H1 (cell line): ENCODE measurements around the gene PDZD2. TPM values are rescaled to one million over a fixed set of nuclear protein-coding genes. Genes with fewer than 3 reads are reported as not detected.

Experiments
- CTCF ChIA-PET: fragments of 300-600 bp; sonication (Branson Sonifier 250); formaldehyde crosslinking; loops from one replicate; lab custom pipeline; 2021; ENCODE audit not compliant: partially characterized antibody; lab: Charles Lee
- POLR2A ChIA-PET: fragments of 300-600 bp; sonication (Branson Sonifier 250); formaldehyde crosslinking; loops from one replicate; lab custom pipeline; 2021; ENCODE audit warnings: inconsistent platforms; ENCODE audit not compliant: partially characterized antibody; lab: Charles Lee
- DNase-seq, 2 experiments: peaks; one replicate each; pipeline versions ENCODE4 v3.0.0 to v3.0.0-alpha.2; 2010 to 2022; ENCODE audit warnings: low spot score in 2 of 2, low read depth in 1 of 2, mixed read lengths in 1 of 2
- FAIRE-seq: peaks from 2 replicates; lab custom pipeline; 2011; peaks lifted over from hg19 to GRCh38; lab: Jason Lieb, UNC
- H2AFZ ChIP-seq: 2 replicates; pipeline ENCODE4 v1.8.1; 2012; ENCODE audit warnings: low read length, inconsistent platforms
- H2AK5ac ChIP-seq: 2 replicates; pipeline ENCODE4 v1.6.1; 2013; ENCODE audit warnings: low read depth, low read length
- H2BK120ac ChIP-seq: replicated peaks from 2 replicates; pipeline ENCODE3; 2013; ENCODE audit warnings: low read depth, low read length, inconsistent platforms
- H2BK12ac ChIP-seq: 2 replicates; pipeline ENCODE4 v1.6.1; 2013; ENCODE audit warnings: low read depth, low read length
- H2BK15ac ChIP-seq: 2 replicates; pipeline ENCODE4 v1.6.1; 2013; ENCODE audit warnings: low read length
- H2BK20ac ChIP-seq: 2 replicates; pipeline ENCODE4 v1.6.1; 2013; ENCODE audit warnings: low read length
- H2BK5ac ChIP-seq: 2 replicates; pipeline ENCODE4 v1.6.1; 2013; ENCODE audit warnings: low read depth, low read length
- H3K14ac ChIP-seq: 2 replicates; pipeline ENCODE4 v1.6.1; 2013; ENCODE audit warnings: inconsistent platforms; ENCODE audit not compliant: insufficient read length
- H3K18ac ChIP-seq: 2 replicates; pipeline ENCODE4 v1.6.1; 2013; ENCODE audit warnings: low read length; ENCODE audit errors: extremely low read depth
- H3K23ac ChIP-seq: 2 replicates; pipeline ENCODE4 v1.6.1; 2013; ENCODE audit warnings: inconsistent platforms; ENCODE audit not compliant: insufficient read length
- H3K23me2 ChIP-seq: 2 replicates; pipeline ENCODE4 v1.6.1; 2013; ENCODE audit warnings: low read depth, low read length
- H3K27ac ChIP-seq: 2 replicates; pipeline ENCODE4 v1.6.1; 2011; ENCODE audit warnings: low read depth, low read length, inconsistent platforms
- H3K27me3 ChIP-seq, 4 experiments: replicated peaks in 1 of 4; 1 replicate in 1 of 4; 2 replicates in 3 of 4; pipeline versions ENCODE4 v1.6.1 to v1.8.1; 2011 to 2013; ENCODE audit warnings: low read length in 3 of 4, mild to moderate bottlenecking in 3 of 4, inconsistent platforms in 2 of 4, mixed read lengths in 2 of 4, moderate library complexity in 1 of 4; ENCODE audit not compliant: control insufficient read depth in 3 of 4, insufficient read depth in 3 of 4; ENCODE audit errors: extremely low read depth in 1 of 4
- H3K36me3 ChIP-seq, 4 experiments: 2 replicates each; pipeline versions ENCODE4 v1.6.1 to v1.8.1; 2011 to 2013; ENCODE audit warnings: mild to moderate bottlenecking in 4 of 4, low read length in 3 of 4, moderate library complexity in 2 of 4, control low read depth in 1 of 4, inconsistent platforms in 1 of 4; ENCODE audit not compliant: insufficient read depth in 4 of 4, control insufficient read depth in 2 of 4
- H3K4ac ChIP-seq: replicated peaks from 2 replicates; pipeline ENCODE3; 2013; ENCODE audit warnings: low read length, low read depth, mixed read lengths, inconsistent platforms; ENCODE audit not compliant: insufficient read length
- H3K4me1 ChIP-seq, 4 experiments: replicated peaks in 1 of 4; 1 replicate in 1 of 4; 2 replicates in 3 of 4; pipeline versions ENCODE4 v1.6.1 to v1.8.1; 2011 to 2013; ENCODE audit warnings: low read length in 3 of 4, inconsistent platforms in 2 of 4, mixed read lengths in 1 of 4; ENCODE audit not compliant: insufficient read depth in 4 of 4, control insufficient read depth in 3 of 4
- H3K4me2 ChIP-seq, 2 experiments: 2 replicates each; pipeline versions ENCODE4 v1.6.1 to v1.8.1; 2011 to 2013; ENCODE audit warnings: low read depth in 2 of 2, low read length in 2 of 2, control low read depth in 1 of 2, inconsistent platforms in 1 of 2, mild to moderate bottlenecking in 1 of 2; ENCODE audit not compliant: insufficient read depth in 1 of 2
- H3K4me3 ChIP-seq, 4 experiments: fragments of 200-600, 300-600 bp in 1 of 4; sonication (generic), shearing (Covaris generic), sonication (Bioruptor Twin) in 1 of 4; 2 replicates each; pipeline versions ENCODE4 v1.5.1 to v1.8.1; 2011 to 2016; ENCODE audit warnings: low read length in 4 of 4, low read depth in 3 of 4, control low read depth in 2 of 4, inconsistent platforms in 2 of 4, mild to moderate bottlenecking in 2 of 4, mixed read lengths in 1 of 4, moderate library complexity in 1 of 4; ENCODE audit not compliant: insufficient read depth in 2 of 4; ENCODE audit errors: extremely low read depth in 1 of 4
- H3K56ac ChIP-seq: replicated peaks from 2 replicates; pipeline ENCODE3; 2013; ENCODE audit warnings: low read depth, mild to moderate bottlenecking, mixed read lengths, low read length, inconsistent platforms; ENCODE audit not compliant: insufficient read length
- H3K79me1 ChIP-seq: 2 replicates; pipeline ENCODE4 v1.6.1; 2013; ENCODE audit warnings: low read depth, low read length, control low read depth
- H3K79me2 ChIP-seq, 2 experiments: 2 replicates each; pipeline versions ENCODE4 v1.6.1 to v1.8.1; 2012 to 2013; ENCODE audit warnings: low read length in 2 of 2, mild to moderate bottlenecking in 2 of 2, inconsistent platforms in 1 of 2; ENCODE audit not compliant: insufficient read depth in 2 of 2, control insufficient read depth in 1 of 2
- H3K9ac ChIP-seq, 4 experiments: replicated peaks in 1 of 4; 1 replicate in 1 of 4; 2 replicates in 3 of 4; pipeline versions ENCODE4 v1.6.1 to v1.8.1; 2011 to 2013; ENCODE audit warnings: low read depth in 3 of 4, low read length in 3 of 4, control low read depth in 2 of 4, mild to moderate bottlenecking in 2 of 4, moderate library complexity in 2 of 4, inconsistent platforms in 1 of 4; ENCODE audit errors: extremely low read depth in 1 of 4
- H3K9me3 ChIP-seq, 2 experiments: 2 replicates each; pipeline versions ENCODE4 v1.6.1 to v1.8.1; 2012 to 2013; ENCODE audit warnings: mild to moderate bottlenecking in 2 of 2, moderate library complexity in 2 of 2, control low read depth in 1 of 2, inconsistent platforms in 1 of 2, low read depth in 1 of 2, low read length in 1 of 2, mixed read lengths in 1 of 2; ENCODE audit not compliant: insufficient read depth in 2 of 2
- H4K20me1 ChIP-seq, 2 experiments: replicated peaks in 1 of 2; 2 replicates each; pipeline versions ENCODE3 to v1.8.1; 2011 to 2013; ENCODE audit warnings: inconsistent platforms in 2 of 2, low read length in 2 of 2, mild to moderate bottlenecking in 1 of 2; ENCODE audit not compliant: insufficient read depth in 2 of 2, control insufficient read depth in 1 of 2
- H4K5ac ChIP-seq: 2 replicates; pipeline ENCODE4 v1.6.1; 2013; ENCODE audit warnings: low read length, low read depth, mixed read lengths, inconsistent platforms; ENCODE audit not compliant: insufficient read length
- H4K8ac ChIP-seq: 2 replicates; pipeline ENCODE4 v1.8.0; 2013; ENCODE audit warnings: mild to moderate bottlenecking, moderate library complexity, low read length, inconsistent platforms; ENCODE audit not compliant: insufficient read depth; ENCODE audit errors: extremely low read depth
- H4K91ac ChIP-seq: replicated peaks from 2 replicates; pipeline ENCODE3; 2013; ENCODE audit warnings: low read length, mixed read lengths, inconsistent platforms; ENCODE audit not compliant: insufficient read length
- HDAC6 ChIP-seq: IDR thresholded peaks from one replicate; pipeline ENCODE4 v1.7.1; 2012; ENCODE audit warnings: low read depth, mild to moderate bottlenecking, inconsistent platforms, low read length, moderate library complexity
- JUN ChIP-seq: IDR thresholded peaks from 2 replicates; pipeline ENCODE4 v1.6.1; 2011; ENCODE audit warnings: low read depth, mild to moderate bottlenecking, improper control_type of control experiment, low read length
- JUND ChIP-seq: IDR thresholded peaks from 2 replicates; pipeline ENCODE4 v1.6.1; 2011; ENCODE audit warnings: mild to moderate bottlenecking, improper control_type of control experiment, low read length
- KDM1A ChIP-seq: fragments of 200-600, 300-600 bp; sonication (generic); IDR thresholded peaks from 2 replicates; pipeline ENCODE4 v1.7.1; 2016; ENCODE audit warnings: mild to moderate bottlenecking, low read length, borderline replicate concordance
- POLR2A ChIP-seq, 2 experiments: IDR thresholded peaks; 1 replicate in 1 of 2; 2 replicates in 1 of 2; pipeline ENCODE4 v1.6.1; 2011; ENCODE audit warnings: low read depth in 2 of 2, low read length in 2 of 2, mild to moderate bottlenecking in 2 of 2; ENCODE audit errors: control extremely low read depth in 1 of 2
- RFX5 ChIP-seq: IDR thresholded peaks from 2 replicates; pipeline ENCODE4 v1.6.1; 2011; ENCODE audit warnings: low read depth, low read length, improper control_type of control experiment, borderline replicate concordance
- RXRA ChIP-seq: IDR thresholded peaks from 2 replicates; pipeline ENCODE4 v1.6.1; 2011; ENCODE audit warnings: low read depth, mild to moderate bottlenecking, low read length, moderate library complexity; ENCODE audit not compliant: insufficient read depth
- SP4 ChIP-seq: IDR thresholded peaks from 2 replicates; pipeline ENCODE4 v1.6.1; 2012; ENCODE audit warnings: low read length, inconsistent platforms
- TBP ChIP-seq: IDR thresholded peaks from 2 replicates; pipeline ENCODE4 v1.6.1; 2011; ENCODE audit warnings: low read depth, low read length, improper control_type of control experiment
- WGBS, 2 experiments: shearing (Covaris generic) in 1 of 2; methylation state at CpG; one replicate each; pipeline versions ENCODE4 v1.1.6 to v1.1.7; 2013 to 2015; ENCODE audit warnings: low lambda C conversion rate in 2 of 2, mixed read lengths in 2 of 2, inconsistent platforms in 1 of 2, low coverage in 1 of 2, missing lambda C conversion rate in 1 of 2; ENCODE audit not compliant: insufficient replicate concordance in 2 of 2, insufficient coverage in 1 of 2, insufficient read length in 1 of 2; ENCODE audit errors: extremely low coverage in 1 of 2, missing lambda C conversion rate in 1 of 2; 5-methylcytosine and 5-hydroxymethylcytosine counted together
- polyA plus RNA-seq, 7 experiments: library from polyadenylated mRNA; depleted of rRNA in 3 of 7; stranded (reverse) in 5 of 7; unstranded in 2 of 7; fragments of >200 nt in 5 of 7; fragments of 200-250 nt in 2 of 7; gene quantifications; 1 replicate in 5 of 7; 2 replicates in 1 of 7; 4 replicates in 1 of 7; pipeline versions ENCODE4 v1.2.1 to v1.2.3, GENCODE V29; 2011 to 2013; ENCODE audit warnings: missing spikeins in 2 of 7, mixed read lengths in 2 of 7
- total RNA-seq: library from RNA; stranded (reverse); fragmentation: NEBNext Ultra II Directional; extraction: Animal tissue kit (Norgen Biotek cat#: 25700); gene quantifications from 2 replicates; pipeline ENCODE4 v1.2.1, GENCODE V29; 2021
- TF ChIP-seq, protein P1 (sequence below): IDR thresholded peaks from 2 replicates; pipeline ENCODE4 v1.6.1; 2011; ENCODE audit warnings: low read depth, mild to moderate bottlenecking, low read length; ENCODE audit not compliant: insufficient read depth

Gene PDZD2
- total and polyA plus RNA-seq, 2 of the 8 experiments (the other 6 are each of a cell fraction or from before 2014, with no cell fraction given) = 1.2 to 6.8 TPM

DNA sequence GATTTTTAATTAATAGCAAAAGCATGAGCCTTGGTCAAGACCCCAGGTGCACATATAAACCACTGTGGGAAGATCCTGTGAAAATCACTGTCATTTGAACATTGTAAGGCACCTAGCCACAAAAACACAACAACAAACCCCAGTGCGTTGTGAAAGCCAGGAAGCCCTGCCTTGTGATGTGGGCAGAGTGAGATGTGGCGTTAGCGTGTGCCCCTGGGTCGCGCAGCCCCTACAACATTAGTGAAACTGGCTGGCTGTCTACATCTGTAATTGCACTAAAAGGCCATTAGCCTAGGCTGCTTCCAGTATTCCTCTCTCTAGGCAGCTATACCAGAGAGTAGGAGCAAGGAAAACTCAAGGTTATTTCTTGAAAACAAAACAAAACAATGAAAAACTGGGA is 21.1 kb upstream of the PDZD2 start:
- H2BK20ac ChIP-seq = peak overlapping the region; percentile 66; the same call in 1 of the 2 replicates
- H3K23me2 ChIP-seq = no peaks in the 10 kb centered on the region
- 92% methylated on average over 5 of the region's 5 CpGs; no CpG with 5 or more reads in 1 of the 2 experiments for WGBS, 2 experiments
- H3K27ac ChIP-seq = no peak overlapping the region
- FAIRE-seq (no peak), DNase-seq (no peak)
- H4K8ac ChIP-seq = no peak overlapping the region
- H4K20me1 ChIP-seq = no peaks in the 10 kb centered on the region
- peak overlapping the region; percentile 8; the same call in 1 of the 2 replicates for H2BK5ac ChIP-seq
- CTCF ChIA-PET = interaction anchor here (1.0 to 1.1 kb wide), 2 partner anchors 15 to 109 kb away, joined by 4 read pairs; no protein-coding TSS in a partner anchor
- H3K4ac ChIP-seq = peak overlapping the region; percentile 63
- H3K79me1 ChIP-seq = no peaks in the 10 kb centered on the region
- POLR2A ChIA-PET = interaction anchor here (1.1 kb wide), 1 partner anchor 21 kb away, joined by 3 read pairs; the partner anchor contains the start of gene PDZD2
- H2BK15ac ChIP-seq = peak overlapping the region; percentile 81; the same call in 1 of the 2 replicates
- no peak overlapping the region for H4K91ac ChIP-seq
- H2AFZ ChIP-seq = peak overlapping the region; percentile 76
- no peaks in the 10 kb centered on the region for H3K9me3 ChIP-seq
- H3K36me3 ChIP-seq = no peaks in the 10 kb centered on the region
- no peak overlapping the region for H3K4me3 ChIP-seq
- H3K23ac ChIP-seq = no peak overlapping the region
- H3K14ac ChIP-seq = no peak overlapping the region
- H4K5ac ChIP-seq = peak overlapping the region; percentile 37
- H2BK120ac ChIP-seq = no peak overlapping the region
- no peaks in the 10 kb centered on the region for H3K27me3 ChIP-seq
- H2AK5ac ChIP-seq = no peak overlapping the region
- H3K4me1 ChIP-seq = peaks cover 11 to 19% (median 13%) of the 10 kb centered on the region in 4 experiments
- H3K79me2 ChIP-seq = no peaks in the 10 kb centered on the region
- no peak overlapping the region for H3K56ac ChIP-seq
- 0 out of 4 replicates have a peak overlapping the region, but pooled peaks of 1 of the 2 experiments have one; percentile 36 for H3K4me2 ChIP-seq
- H3K9ac ChIP-seq = no peak overlapping the region
- H3K18ac ChIP-seq = no peak overlapping the region
- H2BK12ac ChIP-seq = peak overlapping the region; percentile 72
- TF ChIP-seq HDAC6 = no peak
- TF ChIP-seq POLR2A (IDR thresholded peaks at IDR 0.05; ENCODE audit: control extremely low read depth in 1 of 2, low read depth in 2 of 2, low read length in 2 of 2) = no peak
- no peak for TF ChIP-seq RFX5
- no peak for TF ChIP-seq JUND
- TF ChIP-seq RXRA = no peak
- TF ChIP-seq SP4 = no peak
- TF ChIP-seq, protein P1, sequence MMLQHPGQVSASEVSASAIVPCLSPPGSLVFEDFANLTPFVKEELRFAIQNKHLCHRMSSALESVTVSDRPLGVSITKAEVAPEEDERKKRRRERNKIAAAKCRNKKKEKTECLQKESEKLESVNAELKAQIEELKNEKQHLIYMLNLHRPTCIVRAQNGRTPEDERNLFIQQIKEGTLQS = no peak
- no peak for TF ChIP-seq TBP
- TF ChIP-seq JUN = no peak
- TF ChIP-seq KDM1A = no peak
